GM21526 (cell line): ENCODE data around the gene HIVEP2.

ENCODE experiments used
- ATAC-seq: cut with Tn5 transposase; IDR thresholded peaks from one replicate; pipeline ENCODE4 v1.9.1; 2021; ENCODE audit warnings: moderate library complexity; ENCODE audit not compliant: unreplicated experiment, low FRiP score

HIVEP2 gene

GRCh38 chr6:142718667-142719191, 226.2 kb downstream of the HIVEP2 start:
- no peak for ATAC-seq

GRCh38 chr6:142716097-142716496, 228.9 kb downstream of the HIVEP2 start:
- ATAC-seq = no peak

- no peak for ATAC-seq
Measured at GRCh38 chr6:142714951-142715785, 229.8 kb downstream of the HIVEP2 start.

GRCh38 chr6:142713959-142714358, 231.0 kb downstream of the HIVEP2 start:
- ATAC-seq = no peak

GRCh38 chr6:142712231-142712630, 232.7 kb downstream of the HIVEP2 start:
- no peak for ATAC-seq

- ATAC-seq = no peak
Measured at GRCh38 chr6:142708651-142709050, 236.3 kb downstream of the HIVEP2 start.

- ATAC-seq = no peak
Measured at GRCh38 chr6:142707255-142707654, 237.7 kb downstream of the HIVEP2 start.

- ATAC-seq = no peak
Measured at GRCh38 chr6:142706210-142706609, 238.8 kb downstream of the HIVEP2 start.

- no peak for ATAC-seq
Measured at GRCh38 chr6:142705054-142705453, 239.9 kb downstream of the HIVEP2 start.

GRCh38 chr6:142702501-142703460, 242.2 kb downstream of the HIVEP2 start:
- ATAC-seq = no peak
